Measurements from ENCODE around the gene COL25A1. TPM values are rescaled to one million over a fixed set of nuclear protein-coding genes. Genes with fewer than 3 reads are reported as not detected.
A peak's percentile ranks its signal among the peaks of the same experiment; 100 is the strongest.

COL25A1 gene
- total RNA-seq, 1 donor from 2014 or later, result 4.3 TPM

- H3K4me3 ChIP-seq (ENCODE audit: low read depth, low read length), result peak within 1 kb of the TSS; percentile 46
- peaks cover 6% of the 10 kb centered on the region for H3K27me3 ChIP-seq (ENCODE audit: control insufficient read depth, insufficient read depth, low read length)
- no peaks in the 10 kb centered on the region for H3K36me3 ChIP-seq (ENCODE audit: control insufficient read depth, insufficient read depth, low read length)
- no peak for DNase-seq (ENCODE audit: low read depth)
- no peak for TF ChIP-seq CTCF (IDR thresholded peaks at IDR 0.05; ENCODE audit: insufficient read depth, low read length, poor library complexity, severe bottlenecking)
Observed at GRCh38 chr4:108762559-108763225, 539.8 kb downstream of the COL25A1 start, which contains the start of gene ETNPPL. Gene ETNPPL, minus strand, starts transcription at chr4:108763053. Its CDS starts 155 bp downstream, at chr4:108762898.

Other genes starting within 250 kb of the COL25A1 start
- gene SEC24B, start 131.2 kb upstream of the COL25A1 start, total RNA-seq, result 24.1 and 25.2 TPM in 2 replicates